OCI-M2 (cell line): ENCODE measurements around the gene PLIN4.
"Not testable (repeated sequence)": the region's sequence is repeated elsewhere in the genome, so short reads cannot be mapped to it uniquely, and the experiment has no call there.

Experiments
- DNase-seq: peaks from one replicate; lab custom pipeline; 2025; ENCODE audit not compliant: unreplicated experiment; lab: John Stamatoyannopoulos, UW

PLIN4 gene, protein sequence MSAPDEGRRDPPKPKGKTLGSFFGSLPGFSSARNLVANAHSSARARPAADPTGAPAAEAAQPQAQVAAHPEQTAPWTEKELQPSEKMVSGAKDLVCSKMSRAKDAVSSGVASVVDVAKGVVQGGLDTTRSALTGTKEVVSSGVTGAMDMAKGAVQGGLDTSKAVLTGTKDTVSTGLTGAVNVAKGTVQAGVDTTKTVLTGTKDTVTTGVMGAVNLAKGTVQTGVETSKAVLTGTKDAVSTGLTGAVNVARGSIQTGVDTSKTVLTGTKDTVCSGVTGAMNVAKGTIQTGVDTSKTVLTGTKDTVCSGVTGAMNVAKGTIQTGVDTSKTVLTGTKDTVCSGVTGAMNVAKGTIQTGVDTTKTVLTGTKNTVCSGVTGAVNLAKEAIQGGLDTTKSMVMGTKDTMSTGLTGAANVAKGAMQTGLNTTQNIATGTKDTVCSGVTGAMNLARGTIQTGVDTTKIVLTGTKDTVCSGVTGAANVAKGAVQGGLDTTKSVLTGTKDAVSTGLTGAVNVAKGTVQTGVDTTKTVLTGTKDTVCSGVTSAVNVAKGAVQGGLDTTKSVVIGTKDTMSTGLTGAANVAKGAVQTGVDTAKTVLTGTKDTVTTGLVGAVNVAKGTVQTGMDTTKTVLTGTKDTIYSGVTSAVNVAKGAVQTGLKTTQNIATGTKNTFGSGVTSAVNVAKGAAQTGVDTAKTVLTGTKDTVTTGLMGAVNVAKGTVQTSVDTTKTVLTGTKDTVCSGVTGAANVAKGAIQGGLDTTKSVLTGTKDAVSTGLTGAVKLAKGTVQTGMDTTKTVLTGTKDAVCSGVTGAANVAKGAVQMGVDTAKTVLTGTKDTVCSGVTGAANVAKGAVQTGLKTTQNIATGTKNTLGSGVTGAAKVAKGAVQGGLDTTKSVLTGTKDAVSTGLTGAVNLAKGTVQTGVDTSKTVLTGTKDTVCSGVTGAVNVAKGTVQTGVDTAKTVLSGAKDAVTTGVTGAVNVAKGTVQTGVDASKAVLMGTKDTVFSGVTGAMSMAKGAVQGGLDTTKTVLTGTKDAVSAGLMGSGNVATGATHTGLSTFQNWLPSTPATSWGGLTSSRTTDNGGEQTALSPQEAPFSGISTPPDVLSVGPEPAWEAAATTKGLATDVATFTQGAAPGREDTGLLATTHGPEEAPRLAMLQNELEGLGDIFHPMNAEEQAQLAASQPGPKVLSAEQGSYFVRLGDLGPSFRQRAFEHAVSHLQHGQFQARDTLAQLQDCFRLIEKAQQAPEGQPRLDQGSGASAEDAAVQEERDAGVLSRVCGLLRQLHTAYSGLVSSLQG (N-terminal part only)

DNA sequence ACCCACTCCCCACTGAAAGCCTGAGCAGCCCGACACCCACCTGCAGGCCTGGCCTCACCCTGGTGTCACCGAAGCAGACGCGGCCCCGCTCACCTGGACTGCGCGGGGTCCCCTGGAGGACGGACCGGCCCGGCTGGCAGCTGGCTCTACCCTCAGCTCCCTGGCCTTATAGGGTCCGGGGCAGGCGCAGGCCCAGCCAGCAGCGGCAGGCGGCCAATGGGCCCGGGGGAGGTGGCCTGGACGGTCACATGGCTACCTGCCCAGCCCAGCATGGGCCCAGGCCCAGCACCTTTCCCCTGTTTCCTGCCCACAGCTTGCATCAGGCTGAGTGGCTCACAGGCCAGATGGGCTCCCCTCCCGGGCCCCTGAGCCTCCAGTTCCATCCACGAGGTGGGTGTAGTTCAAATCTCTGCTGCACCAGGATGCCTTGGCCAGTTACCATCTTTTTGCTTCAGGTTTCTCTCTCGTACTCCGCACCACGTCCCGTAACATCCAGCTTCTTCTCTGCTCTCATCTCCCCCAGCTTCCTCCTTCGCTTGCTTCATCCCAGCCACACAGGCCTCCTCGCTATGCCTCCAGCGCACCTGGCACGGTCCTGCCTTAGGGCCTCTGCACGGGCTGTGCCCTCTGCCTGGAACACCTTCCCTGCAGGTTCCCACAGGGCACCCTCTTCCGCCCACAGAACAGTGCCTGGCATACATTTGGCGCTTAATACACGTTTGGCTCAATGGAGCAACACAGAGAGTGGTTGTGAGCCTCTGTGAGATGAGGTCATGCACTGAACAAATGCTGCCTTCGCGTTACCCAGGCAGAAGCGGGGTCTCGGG lies at the start of gene PLIN4:
Gene PLIN4, minus strand, starts transcription at position 142 of the 827 bp plus-strand sequence. CDS start 214 bp downstream, outside the sequence.
- DNase-seq: no peak

DNA sequence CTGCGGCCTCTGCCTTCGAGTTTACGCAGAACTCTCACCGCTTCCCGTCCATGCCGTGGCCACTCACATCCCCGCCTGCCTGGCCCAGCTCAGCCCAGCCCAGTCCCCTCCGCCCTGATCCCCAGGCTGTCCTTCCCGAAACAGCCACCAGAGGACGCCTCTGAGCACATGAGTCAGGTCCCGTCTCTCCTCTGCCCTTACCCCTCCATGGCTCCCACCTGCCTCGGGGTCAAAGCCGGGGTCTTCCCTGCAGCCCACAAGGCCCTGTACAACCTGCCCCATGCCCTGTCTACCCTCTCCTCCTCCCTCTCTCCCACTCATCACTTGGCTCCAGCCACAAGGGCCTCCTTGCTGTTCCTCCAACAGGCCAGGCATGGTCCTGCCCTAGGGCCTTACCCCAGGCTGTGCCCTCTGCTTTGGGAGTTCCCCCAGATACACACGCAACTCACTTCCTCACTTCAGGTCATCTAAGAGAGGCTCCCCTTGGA lies 49.3 kb upstream of the PLIN4 start:
- no peak for DNase-seq

DNA sequence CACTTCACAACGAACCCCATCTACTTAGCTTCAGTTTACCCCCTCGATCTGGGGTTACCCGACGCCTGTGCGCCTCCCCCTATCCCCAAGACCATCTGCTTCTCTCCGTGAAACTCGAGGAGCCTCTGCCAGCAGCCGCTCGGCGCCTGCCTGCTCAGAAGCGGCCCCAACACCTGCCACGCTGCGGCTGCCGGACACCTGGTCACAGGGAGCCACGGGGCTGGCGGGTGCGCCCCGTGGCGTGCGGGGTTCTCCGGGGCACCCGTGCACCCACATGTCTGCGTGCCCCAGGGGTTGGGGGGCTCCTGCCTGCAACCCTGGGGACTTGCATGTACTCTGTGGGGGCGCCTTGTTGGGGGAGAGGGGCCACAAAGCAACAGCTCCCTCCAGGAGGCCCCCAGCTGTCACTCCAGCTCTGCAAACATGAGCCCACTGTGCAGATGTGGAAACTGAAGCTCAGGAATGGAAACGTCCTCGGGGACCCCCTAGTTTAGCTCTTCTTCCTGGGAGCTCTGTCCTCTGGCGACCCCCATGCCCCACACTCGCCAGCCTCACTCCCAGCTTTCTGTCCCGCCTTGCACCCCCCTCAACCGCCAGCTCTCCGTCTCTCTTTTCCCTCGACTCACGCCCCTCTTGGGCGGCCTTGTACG lies 48.2 kb upstream of the PLIN4 start:
- no peak for DNase-seq

DNA sequence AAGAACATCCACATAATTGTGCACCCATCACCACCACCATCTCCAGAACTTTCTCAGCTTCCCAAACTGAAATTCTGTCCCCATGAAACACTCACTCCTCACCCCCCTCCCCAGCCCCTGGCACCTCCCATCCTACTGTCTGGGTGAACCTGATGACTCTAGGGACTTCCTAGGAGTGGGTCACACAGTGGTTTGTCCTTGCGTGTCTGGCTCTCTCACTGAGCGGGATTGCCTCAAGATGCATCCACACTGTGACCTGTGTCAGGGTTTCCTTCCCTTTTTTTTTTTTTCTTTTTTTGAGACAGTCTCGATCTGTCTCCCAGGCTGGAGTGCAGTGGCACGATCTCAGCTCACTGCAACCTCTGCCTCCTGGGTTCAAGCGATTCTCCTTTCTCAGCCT lies 45.3 kb upstream of the PLIN4 start:
- not testable (repeated sequence) for DNase-seq

DNA sequence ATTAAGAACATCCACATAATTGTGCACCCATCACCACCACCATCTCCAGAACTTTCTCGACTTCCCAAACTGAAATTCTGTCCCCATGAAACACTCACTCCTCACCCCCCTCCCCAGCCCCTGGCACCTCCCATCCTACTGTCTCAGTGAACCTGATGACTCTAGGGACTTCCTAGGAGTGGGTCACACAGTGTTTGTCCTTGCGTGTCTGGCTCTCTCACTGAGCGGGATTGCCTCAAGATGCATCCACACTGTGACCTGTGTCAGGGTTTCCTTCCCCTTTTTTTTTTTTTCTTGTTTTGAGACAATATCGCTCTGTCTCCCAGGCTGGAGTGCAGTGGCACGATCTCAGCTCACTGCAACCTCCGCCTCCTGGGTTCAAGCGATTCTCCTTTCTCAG lies 43.8 kb upstream of the PLIN4 start:
- not testable (repeated sequence) for DNase-seq

DNA sequence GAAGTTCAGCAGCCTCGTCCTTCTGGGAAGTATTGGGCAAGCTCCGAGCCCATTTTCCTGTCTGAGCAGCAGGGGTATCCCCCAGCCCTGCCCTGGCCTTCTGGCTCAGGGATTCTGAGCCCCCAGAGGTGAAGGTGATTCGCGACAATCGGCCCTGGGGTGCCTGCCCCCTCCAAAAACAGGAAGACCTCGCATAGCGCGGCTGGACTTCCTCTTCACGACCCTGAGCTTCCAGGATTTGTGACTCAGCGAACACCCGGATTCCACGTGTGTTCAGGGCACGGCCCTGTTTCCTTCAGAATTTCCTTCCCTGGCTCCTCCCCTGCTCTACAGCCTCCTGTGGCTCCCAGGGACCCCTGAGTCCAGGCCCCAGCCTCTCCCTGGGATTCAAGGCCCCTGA lies 41.3 kb upstream of the PLIN4 start, which contains the start of gene SEMA6B:
Gene SEMA6B, minus strand, starts transcription at position 116 of the 400 bp plus-strand sequence. CDS start 1,227 bp downstream, outside the sequence.
- DNase-seq: no peak

DNA sequence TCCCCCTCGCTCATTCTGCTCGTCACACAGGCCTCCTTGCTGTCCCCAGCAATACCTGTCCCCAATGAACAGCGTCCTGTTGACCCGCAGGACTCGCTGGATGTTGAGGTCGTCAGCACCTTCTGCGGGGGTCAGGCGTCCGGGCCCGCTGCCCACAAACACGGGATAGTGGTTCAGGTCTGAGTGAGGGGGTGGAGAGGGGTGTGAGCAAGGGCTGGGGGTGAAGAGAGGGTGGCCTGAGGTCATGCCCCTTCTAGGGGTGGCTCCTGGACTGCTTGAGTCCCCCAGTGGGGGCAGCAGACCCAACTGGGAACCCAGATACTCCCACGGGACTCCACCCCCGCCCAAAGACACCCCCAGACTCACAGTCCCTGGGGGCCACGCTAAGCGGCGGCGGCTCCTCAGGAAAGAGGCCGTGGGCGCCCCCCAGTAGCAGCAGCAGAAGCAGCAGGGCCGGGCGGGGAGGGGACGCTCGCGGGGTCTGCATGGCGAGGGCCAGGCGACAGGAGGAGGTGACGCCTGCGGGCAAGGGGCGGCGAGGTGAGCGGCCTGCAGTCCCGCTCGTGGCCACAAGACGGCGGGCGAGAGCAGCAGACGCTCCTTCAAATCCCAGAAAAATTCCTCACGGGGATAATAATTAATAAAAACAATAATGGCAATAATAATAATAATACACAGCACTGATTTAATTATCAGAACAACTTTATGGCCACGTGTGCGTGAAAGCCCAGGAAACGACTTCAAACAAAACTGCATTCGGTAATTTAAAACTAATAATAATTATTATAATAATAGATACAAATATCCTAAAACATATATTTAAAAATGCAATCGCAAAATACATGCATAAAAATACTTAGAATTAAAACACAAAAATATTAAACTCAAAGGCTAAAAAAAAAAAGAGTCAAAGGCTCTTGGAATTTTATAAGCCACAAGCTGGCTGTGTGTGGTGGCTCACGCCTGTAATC lies 40.0 kb upstream of the PLIN4 start:
- DNase-seq: no peak

DNA sequence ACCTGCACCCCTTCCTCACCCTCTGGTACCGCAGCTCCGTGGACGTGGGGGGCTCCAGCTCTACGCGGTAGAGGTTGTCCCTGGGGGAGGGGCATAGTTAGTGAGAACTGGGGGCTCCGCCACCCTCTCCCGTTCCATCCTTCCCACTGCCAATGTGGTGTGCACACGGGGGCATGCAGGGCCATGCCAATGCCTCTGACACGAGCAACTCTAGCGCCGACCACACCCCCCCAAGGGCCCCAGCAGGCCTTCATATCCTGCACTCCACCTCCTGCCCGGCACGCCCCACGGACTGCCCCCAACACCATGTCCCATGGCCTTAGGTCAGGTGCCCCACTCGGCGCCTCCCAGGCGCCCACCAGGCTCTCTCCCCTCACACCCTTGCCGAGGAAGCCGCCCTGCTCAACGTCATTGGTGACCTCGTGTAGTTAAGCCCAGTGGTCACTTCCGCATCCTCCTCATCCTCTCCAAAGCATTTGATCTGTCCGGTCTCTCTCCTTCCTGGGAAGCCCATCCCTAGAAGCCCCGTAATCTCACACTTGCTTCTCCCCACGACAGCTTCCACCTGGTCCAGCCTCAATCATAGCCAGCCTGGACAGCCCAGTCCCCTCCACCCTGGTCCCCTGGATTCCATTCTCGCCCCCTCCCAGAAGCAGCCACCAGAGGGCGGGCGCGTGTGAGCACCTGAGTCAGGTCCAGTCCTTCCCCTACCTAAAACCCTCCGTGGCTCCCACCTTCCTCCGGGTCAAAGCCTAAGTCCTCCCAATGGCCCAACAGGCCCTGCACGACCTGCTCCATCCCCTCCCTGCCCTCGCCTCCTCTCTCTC lies 39.1 kb upstream of the PLIN4 start:
- DNase-seq: no peak

DNA sequence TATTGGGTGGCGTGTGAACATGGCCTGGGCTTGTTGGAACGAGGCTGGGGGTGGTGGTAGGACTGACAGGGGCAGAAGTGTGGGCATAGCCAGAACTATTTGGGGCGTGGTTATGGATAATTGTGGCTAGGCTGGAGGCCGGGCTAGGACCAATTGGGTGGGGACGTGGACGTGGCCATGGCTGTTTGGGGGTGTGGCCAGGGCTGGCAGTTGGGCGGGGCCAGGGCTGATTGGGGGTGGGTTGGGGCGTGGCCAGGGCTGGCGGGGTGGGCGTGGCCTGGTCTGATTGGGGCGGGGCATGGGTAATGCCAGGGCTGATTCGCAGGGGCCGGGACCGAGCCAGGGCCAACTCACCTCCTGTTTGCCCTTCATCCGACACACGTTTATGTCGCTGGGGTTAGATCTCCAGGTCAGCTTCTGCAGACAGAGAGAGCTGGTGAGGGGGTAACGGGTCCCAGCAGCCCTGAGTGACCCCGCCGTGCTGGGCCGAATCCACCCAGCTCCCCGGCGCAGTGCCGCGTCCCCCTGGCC lies 38.4 kb upstream of the PLIN4 start:
- no peak for DNase-seq

DNA sequence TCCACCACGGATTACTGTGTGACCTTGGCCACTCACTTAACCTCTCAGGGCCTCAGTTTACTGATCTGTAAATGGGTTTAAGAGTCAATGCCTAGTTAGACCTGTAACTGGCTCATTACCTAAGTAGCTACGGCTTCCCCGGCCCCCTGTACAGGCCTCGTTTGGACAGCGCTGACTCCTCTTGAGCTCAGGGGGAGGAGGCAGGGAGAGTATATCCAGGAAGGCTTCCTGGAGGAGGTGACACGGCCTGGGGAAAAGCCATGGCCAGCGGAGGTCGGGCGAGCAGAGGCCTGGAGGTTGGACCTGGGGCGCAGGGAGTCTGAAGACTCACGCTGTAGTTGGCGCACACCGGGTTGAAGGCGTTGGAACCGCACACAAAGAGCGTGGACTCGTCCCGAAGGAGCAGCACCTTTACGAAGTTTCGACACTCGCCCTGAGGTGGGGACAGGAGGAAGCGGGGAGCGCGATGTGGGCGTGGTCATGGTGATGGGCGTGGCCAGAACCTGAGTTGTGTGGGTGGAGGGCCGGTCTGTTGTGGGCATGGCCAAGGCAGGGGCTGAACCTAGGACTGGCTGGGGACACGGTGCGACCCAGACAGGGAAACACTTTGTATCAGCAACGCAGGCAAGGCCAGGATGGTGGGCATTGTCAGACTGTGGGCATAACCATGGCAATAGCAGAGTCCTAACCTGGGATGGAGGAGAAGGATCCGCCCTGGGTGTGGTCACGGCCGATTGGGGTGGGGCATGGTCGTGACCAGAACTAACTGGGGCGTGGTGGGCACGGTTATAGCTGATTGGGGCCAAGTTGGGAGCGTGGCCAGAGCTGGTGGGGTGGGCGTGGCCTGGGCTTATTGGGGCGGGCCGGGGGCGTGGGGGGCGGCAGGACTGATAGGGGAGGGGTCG lies 37.6 kb upstream of the PLIN4 start:
- DNase-seq: no peak

DNA sequence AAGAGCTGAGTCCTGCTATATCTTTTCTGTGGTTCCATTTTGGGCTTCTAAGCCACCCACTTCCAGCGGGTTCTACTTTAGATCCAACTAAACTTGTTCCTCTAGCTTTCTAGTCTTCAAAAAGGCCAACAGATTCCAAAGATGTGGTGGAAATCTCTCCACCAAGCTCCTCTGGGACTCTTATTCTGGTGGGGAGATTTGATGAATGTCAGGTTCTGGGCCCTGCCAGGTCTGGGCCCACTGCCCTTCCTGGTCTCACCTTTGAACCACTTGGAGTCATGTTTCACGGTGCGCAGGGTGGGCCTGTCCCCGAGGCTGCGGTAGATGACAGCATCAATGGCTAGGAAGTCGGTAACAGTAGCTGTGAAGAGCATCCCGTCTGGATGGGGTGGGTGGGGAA lies 36.4 kb upstream of the PLIN4 start:
- no peak for DNase-seq

DNA sequence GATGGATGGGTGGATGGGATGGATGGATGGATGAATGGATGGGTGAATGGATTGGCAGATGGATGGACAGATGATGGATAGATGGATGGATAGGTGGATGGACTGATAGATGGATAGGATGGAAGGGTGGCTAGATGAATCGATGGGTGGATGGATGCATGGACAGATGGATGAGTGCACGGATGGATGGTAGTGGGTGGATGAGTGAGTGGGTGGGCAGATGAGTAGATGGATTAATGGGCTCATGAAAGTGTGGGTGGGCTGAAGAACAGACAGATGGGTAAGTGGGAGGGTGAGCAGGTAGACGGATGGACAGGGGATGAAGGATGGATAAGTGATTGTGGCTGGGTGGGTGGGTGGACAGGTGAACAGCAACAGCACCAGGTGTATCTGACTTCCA lies 35.5 kb upstream of the PLIN4 start:
- DNase-seq: no peak

DNA sequence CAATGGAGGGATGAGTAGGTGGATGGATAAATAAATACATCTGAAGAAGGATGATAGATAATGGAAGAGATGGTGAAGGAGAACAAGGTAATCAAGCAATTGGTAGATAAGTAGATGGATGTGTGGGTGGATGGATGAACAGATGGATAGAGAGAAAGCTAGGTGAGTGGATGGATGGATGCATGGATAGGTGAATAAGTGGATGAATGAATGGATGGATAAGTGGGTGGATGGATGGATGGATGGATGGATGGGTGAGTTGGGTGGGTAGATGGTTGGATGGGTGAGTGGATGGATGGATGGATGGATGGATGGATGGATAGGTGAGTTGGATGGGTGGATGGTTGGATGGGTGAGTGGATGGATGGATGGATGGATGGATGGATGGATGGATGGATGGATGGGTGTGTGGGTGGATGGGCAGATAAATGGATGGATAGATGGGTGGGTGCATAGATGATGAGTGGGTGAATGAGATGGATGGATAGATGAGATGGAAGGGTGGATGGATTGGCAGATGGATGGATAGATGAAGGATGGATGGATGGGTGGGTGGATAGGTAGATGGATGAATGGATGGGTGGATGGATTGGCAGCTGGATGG lies 34.9 kb upstream of the PLIN4 start:
- DNase-seq: no peak

DNA sequence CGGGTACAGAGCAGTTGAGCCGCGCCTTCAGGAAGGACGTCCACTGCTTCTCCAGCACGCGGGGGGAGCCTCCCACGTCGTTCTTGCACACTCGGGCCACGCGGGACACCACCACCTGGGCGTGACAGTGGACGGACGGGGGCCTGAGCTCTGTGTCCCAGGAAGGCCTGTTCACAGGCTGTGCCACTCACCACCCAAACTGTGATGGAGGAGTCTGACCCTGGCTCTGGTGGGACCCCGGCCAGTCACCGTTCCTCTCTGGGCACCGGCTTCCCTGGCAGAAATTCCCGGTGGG lies 34.2 kb upstream of the PLIN4 start:
- DNase-seq: no peak

DNA sequence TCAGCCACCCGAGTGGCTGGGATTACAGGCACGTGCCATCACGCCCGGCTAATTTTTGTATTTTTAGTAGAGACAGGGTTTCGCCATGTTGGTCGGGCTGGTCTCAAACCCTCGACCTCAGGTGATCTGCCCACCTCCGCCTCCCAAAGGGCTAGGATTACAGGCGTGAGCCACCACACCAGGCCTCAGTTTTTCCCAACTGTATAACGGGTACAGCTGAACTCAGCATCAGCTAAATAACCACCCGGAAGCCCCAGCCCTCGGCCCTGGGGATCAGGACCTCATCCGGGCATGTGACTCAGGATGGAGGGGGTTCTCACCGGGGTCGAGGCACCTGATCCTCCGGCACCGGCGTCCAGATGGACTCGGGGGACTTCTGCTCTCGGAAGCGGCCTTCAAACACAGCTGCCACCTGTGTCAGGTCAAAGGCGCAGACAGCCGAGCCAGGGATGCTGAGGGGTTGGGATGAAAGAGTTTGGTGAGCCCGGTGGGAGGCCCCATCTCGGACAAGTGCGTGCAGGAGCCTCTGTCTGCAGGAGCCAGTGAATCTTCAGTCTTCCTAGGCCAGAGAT lies 32.3 kb upstream of the PLIN4 start:
- no peak for DNase-seq

DNA sequence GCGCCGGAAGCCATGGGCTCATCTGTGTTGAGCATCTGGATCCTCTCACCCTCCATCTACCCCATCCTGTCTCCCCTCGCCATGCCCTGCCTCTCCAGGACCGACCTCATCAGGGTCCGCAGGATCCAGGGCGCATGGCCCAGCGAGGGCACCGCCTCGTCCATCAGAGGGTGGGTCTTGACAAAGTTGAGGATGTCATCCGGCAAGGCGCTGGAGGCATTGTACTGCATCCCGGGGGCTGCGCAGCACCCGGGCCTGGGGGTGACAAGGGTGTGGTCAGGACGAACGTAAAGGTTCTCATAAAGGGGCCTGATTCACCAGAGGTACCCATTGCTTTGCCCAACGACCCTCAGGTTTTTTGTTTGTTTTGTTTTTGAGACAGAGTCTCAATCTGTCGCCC lies 31.7 kb upstream of the PLIN4 start:
- no peak for DNase-seq
